SK-N-DZ (cell line): ENCODE data around the gene MED25.

Experiments
- DNase-seq: peaks from one replicate; pipeline ENCODE4 v3.0.0-alpha.2; 2015; ENCODE audit warnings: low spot score

MED25 gene

DNA sequence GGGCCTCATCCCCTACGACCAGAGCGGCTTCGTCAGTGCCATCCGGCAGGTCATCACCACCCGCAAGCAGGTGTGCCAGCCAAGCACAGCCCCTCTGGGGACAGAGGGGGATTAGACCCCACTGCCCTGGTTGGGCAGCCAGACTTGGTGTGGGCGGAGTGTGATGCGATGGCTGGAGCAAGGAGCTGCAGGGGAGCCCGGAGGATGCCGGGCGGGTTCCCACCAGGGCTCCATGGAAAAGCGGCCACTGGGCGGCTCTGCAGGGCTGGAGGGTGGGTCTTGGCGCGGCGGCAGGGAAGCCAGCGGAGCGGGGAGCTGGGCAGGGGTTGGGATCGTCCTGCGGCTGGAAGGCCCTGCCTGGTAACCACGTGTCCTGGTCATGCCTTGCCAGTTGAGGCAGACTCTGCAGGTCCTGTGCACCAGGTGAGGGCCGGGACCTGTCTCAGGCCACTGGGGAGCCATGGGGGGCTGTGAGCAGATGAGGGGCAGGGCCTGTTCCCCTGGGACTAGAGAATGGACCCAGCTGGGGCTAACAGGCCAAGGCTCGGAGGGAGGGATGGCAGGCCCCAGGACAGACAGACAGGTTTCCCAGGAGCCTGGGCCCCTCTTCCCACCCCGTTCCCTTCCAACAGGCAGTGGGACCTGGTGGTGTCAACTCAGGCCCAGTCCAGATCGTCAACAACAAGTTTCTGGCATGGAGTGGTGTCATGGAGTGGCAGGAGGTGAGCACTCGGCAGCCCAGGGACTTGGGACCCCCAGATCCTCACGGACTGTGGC is 39.2 kb downstream of the MED25 start:
- DNase-seq: no peak

DNA sequence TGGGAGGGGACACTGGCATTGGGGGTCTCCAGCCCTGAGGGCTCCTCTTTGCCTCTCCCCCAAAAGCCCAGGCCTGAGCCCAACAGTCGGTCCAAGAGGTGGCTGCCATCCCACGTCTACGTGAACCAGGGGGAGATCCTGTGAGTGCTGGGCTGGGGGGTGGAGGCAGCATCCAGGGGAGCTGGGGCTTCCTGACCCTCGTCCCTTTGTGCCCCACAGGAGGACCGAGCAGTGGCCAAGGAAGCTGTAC is 39.7 kb downstream of the MED25 start:
- no peak for DNase-seq

DNA sequence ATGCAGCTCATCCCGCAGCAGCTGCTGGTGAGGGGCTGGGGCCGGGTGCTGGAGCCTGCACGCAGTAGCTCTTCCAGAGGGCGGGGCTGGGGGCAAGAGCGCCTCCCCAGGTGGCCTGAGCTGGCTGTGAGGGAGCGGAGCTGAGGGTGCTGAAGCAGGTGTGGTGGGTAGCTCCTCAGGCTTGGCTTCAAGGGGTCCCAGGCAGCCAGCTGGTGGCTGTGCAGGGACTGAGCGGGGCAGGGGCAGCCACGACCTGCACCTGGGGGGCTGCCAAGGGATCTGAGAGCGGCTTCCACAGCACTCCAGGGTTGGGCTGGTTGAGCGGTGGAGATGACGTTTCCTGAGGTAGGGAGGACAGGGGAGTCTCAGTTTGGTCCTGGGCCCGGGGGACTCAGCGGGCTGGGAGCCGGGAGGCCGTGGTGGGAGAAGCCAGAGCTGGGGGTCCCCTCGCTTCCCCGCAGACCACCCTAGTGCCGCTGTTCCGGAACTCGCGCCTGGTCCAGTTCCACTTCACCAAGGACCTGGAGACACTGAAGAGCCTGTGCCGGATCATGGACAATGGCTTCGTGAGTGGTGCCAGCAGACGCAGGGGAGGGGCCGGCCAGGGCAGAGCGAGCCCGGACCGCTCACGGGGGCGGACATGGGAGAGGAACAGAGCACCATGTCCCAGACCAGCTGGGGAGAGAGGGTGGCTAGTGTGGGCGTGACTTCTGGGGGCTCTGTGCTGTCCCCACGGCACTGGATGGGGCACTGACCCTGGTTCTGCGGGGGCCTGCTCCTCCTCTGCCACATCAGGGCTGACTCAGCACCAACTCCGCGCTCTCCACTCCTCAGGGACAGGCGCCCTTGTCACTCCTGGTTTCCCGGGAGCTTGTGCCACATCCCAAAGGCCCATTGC is 40.2 kb downstream of the MED25 start:
- DNase-seq: no peak

DNA sequence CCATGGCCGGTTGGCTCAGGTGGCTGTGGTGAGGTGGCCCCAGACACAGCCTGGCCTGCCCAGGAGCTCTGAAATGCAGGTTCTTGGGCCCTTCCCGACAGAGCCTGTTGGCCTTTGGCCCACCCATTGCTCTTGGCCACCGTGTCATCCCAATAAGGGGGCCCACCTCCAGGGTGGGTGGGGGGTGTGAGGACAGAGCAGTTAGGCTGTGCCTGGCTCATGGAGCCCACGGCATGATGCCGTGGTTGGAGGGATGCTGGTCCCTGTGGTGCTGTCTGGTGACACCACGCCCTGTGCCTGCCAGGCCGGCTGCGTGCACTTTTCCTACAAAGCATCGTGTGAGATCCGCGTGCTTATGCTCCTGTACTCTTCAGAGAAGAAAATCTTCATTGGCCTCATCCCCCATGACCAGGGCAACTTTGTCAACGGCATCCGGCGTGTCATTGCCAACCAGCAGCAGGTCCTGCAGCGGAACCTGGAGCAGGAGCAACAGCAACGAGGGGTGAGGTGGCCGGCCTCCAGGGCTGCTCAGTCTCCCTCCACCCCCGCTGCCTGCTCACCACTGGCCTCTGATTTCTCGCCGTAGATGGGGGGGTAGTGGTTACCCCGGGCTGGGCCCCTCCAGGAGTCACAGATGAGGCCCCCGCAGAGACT is 41.7 kb downstream of the MED25 start:
- DNase-seq: no peak

DNA sequence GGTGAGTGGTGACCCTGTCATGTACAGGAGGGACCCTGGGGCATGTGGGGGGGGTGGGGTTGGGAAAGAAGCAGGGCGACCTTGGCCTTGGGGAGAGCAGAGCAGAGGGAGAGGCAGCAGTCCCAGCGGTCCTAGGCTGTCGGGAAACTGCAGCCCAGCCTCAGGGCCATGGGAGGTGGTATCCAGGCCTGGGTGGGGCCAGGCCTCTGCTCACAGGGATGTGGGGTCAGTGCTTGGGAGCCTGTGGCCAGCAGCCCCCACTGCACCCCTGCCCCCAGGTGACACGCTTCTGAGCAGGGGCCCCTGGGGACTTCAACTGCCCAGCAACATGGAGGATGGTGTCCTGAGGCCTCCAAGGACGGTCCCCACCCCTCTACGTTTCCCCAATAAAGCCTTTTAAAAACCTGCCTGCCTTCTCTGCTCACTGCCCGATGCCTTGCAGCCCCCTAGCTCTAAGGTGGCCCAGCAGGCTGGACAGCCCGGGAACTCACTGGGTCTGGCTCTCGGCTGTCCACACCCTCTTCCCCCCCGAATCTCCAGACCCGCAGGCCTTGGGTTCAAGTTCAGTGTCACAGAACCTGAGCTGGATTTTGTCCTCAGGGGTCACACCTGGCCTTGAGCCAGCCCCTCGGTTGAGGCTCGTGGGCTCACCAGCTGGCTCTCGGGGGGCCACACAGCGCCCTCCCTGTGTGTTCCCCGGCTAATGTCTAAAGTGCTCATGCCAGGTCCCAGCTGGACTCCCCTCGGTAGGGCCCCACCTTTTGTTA is 42.4 kb downstream of the MED25 start:
- DNase-seq: no peak

DNA sequence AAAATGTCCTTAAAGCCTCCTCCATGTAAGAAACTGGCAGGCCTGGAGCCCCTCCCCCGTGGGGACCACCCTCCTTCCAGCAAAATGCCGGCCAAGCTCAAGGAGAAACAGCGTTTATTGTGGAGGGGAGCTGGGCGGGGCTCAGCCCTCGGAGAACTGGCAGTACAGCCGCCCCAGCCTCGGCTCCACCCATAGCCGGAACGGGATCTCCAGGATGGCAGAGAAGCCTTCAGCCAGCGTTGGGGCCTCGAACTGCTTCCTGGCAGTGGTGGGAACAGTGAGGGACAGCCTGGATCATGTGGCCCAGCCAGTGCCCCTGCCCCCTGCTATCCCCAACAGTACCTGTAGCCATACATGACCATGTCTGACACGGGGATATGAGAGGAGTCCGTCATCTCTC is 43.0 kb downstream of the MED25 start:
- DNase-seq: no peak

DNA sequence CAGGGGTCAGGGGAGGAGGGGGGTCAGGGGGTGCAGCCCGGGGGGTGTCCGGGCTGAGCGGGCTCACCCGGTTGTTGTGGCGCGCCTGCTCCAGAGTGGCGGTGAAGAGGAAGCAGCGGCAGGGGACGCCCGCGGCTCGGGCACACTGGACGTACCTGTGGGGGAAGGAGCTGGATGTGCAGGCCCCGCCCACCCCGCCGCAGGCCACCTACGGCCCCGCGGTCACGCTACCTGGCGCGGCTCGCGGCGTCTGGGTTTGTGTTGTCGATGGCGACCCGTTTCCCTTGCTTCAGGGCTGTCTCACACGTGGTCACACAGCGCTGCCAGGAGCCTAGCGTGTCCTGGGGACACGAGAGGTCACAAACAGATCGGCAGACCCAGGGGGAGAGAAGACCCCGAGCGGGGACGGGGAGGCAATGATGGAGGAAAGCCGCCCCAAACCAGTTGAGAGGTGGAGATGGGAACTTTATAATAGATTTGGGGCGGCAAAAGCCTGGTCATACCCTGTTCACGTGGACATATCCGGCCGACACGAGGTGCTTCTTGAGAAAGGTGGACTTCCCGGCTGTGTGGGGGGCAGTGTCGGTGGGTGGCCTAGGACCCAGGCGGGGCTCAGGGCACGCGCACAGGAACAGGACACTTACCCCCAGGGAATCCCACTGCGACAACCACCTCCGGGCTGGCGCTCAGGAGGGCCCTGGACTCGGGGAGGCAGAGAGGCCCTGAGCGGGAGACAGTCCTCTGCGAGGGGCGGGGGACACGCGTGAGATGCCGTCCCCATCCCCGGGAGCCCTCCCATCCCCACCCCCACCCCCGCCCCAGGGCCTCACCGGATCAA is 43.7 kb downstream of the MED25 start:
- DNase-seq: no peak

DNA sequence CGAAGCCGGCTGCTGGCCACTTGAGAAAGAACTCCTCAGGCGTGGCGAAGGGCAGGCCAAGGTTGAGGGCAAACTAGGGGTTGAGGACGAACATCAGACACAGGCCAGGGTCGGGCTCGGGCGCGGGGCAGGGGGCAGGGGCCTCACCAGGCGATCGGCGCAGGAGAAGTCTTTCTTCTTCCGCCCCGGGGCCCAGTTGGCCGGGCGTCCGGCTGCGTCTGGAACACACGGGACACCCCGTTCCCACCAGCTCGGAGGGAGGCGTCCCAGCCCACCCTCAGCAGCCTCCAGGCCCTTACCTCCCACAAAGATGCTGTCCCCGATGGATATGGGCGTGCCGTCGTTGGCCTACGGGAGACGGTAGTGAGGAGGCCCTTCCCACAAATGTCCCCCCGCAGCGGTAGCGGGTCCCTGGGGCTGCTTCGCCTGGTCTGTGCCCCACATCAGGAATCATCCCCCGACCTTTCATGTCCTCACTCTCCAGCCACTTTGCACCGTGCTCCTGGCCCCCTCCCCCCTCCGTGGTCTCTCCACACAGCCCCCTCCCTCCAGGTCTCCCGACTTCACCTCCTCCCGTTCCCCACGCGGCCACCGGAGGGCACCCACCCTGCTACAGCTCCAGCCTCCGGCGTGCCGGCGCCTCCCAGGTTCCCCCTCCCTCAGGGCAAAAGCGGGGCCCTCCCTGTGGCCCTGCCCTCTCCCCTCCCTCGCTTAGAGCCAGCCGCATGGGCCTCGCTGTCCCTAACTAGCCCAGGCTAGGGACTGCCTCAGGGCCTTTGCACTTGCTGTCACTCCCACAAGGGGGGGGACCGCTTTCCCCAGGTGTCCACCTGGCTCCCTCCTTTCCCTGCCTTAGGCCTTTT is 44.5 kb downstream of the MED25 start:
- no peak for DNase-seq

DNA sequence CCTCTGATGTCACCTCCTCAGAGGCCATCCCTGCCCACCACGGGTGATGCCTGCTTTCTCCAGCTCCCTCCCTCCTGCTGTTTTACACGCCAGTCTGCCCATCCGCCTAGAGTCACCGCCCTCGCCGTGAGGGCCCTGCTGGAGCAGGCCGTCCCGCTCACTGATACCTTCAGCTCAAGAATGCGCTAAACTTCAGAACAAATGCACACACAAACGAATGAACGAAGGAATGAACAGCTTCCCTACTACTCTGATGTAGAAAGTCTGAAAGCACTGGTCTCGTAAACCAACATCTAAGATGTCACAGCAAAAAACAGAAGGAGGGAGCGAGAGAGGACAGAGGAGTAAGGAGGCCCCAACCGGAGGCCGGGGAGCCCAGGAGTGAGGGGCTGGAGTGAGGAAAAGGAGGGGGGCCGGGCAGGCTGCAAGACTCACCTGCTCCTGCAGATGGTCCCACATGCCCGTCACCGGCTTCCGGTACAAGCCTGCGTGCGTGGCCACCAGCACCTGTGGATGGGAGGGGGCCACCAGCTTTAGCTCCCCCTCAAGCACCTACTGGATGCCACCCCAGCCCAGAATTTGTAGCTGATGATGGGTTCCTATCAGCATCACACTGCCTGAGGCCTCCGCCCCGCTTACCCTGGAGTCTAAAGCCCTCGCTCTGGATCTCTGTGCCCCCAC is 45.3 kb downstream of the MED25 start:
- no peak for DNase-seq

DNA sequence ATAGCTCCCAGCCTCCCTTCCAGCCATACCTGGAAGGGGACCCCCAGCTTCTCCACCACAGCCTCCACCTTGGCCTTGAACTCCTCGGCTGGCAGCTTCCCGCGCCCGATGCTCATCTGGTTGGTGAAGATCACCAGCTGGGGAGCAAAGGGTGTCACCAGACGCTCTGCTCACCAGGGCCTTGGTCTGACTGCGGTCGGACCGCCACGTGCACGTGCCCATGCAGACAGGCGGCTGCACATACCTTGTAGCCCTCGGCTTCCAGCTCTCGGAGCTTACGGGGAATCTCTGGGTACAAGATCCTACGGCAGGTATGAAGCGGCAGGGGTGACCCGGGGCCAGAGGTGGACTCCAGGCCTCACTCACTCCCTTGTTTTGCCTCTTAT is 45.8 kb downstream of the MED25 start:
- no peak for DNase-seq

DNA sequence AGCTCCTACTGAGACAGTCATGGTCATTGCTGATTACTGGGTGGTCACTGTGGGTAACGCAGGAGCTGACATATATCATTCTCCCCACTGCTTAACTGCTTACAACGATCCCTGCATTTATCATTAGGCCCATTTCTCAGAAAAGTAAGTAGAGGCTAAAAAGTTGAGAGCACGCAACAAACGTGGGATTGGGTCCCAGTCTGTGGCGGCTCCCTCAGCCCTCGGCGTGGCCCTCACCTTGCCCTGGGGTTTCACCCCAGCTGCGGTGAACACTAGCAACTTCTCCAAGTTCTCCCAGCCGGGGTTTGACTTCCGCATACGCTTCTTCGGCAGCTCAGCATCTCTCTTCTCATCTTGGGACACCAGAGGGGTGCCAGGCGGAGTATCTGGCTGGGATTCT is 46.8 kb downstream of the MED25 start:
- DNase-seq: no peak

DNA sequence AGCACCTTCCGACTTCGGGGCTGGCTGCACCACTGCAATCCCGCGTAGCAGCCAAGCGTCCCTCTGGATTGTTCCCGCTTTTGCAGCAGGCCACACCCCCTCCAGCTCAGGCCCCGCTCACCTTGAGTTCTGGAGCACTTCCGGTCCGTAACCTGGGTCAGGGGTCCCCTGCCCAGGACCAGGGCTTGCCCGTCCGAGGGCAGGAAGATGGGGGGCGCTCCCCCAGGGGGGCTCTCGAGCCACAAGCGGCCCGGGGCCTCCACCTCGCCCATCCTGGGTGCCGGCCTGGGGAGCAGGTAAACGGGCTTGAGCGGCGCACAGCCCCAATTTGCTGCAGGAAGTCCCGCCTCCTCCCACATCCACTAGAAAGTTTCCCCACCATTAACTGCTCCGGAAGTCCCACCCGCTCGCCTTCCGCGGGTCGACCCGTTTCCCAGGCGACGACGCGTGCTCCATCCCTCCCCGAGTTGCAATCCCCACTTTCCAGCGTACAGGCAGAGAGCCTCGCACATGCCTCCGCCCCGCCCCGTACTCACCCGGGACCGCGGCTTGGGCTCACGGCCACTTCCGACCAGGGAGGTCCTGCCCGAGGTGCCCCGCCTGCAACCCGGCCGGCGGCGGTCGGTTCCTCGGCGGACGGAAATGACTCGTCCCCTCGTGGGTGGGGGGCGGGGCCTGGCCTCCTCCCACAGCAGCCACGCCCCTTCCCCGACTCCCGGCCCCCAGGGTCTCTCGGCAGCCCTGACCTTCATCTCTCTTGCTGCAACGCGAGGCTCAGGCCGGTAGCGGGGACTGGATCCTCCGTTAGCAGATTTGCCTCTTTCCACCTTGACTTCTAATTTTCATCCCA is 49.1 kb downstream of the MED25 start, which contains the start of gene PNKP:
Gene PNKP, minus strand, starts transcription at position 644 of the 850 bp plus-strand sequence. Its CDS starts 372 bp downstream, at position 272.
- DNase-seq: peak; percentile 90

DNA sequence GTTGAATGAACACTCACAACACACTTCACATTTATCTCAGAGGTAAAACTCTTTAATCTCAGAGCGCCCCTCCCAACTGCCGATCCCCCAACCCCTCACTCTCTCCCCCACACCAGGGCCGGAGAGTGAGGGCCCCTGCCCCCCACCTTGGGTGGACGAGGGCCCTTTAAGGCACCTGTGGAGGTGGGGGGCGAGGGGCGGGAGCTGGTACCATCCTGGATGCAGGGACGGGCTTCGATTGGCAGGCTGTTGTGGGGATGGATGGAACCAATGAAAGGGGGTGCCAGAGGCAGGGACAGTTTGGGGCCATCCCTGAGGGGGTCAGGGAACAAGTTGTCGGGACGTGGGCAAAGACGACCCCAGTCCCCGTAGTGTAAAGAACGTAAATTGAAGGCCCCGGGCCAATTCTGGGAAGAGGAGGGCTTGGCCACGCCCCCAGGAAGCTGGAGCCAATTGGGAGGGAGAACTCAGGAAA is 51.0 kb downstream of the MED25 start:
- no peak for DNase-seq

DNA sequence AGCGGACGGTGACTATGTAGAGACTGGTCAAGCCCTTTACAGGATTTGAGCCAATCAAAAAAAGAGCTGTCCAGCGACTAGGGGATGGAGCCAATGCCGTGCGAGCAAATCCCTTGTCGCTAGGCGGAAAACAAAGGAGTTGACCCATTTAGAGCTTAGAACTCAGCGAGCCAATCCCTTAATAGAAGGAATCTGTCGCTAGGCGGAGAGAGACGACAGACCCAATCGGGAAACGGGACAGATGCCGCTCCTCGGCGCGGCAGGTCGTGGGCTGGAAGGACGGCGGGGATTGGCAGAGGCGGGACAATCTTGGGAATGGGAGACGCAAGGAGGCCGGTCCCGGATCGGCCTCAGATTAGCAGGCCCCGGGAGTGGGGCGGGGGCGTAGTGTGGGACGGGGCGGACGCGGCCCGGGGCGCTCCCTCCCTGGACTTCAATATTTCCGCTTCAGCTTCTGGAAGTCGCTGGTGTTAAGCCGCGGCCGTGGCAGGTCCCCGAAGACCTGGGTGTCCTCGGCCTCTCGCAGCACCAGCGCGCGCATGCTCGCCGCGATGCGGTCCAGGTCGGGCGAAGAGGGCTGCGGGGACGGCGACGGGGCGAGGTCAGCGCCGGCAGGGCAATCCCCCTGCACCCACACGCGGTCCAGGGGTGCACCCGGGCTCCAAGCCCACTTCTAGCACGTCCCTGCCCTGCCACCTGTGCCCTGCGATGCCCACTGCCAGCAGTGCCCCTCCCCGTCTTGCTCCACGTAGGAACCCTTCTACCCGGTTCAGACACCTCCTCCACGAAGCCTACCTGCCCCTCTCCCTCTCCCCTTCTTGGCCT is 51.6 kb downstream of the MED25 start:
- peak; percentile 98 for DNase-seq

DNA sequence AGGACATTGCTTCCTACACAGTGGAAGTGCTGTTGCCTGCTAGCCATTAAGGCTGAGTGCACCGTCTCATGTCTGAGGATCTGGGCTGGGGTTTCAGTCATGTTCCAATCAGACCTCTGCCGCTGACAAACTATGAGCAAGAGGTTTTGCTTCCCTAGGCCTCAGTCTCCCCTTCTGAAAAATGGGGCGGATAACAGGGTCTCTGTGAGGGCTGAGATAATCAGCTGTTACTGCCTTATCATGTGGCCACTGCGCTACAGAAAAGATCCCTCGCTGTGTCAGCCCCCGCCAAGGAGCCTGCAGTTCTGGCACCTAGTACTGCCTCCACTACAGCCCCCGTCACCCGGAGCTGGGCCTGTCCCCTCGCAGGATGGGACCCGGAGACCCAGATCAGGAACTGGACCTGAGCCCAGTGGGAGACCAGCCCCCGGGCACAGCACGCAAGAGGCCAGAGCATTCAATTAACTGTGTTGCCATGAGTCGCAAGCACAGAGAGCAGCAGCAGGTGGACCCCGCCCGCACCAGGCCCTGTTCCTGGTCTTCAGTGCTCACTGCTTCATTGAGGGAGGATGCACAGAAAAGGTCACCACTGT is 52.3 kb downstream of the MED25 start:
- no peak for DNase-seq

DNA sequence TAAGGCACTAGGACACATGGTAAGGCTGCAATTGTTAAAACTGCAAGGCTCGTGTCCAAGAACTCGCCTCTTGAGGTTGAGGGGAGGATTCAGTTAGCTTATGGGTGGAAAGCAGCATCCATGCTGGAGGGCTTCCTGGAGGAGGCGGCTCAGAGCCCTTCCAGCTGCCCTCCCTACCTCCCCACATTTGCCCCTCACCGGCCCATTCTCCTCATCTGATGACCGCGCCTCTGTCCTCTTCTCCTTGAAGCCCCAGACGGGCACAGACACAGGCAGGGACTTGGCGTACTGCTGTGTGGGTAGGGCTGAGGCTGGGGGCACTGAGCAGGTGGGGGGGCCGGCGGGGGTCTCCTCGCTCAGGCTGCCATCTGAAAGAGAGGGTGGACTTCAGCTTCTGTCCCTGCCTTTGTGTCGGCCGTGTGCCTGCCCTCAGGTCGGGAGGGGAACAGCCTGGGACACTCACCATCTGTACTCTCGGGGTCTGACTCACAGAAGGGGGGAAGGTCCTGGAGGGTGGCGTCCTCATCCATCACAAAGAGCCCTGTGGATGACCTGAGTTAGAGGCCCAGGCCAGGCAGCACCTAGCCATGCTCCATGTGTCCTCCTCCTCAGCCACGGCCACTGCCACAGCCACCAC is 53.4 kb downstream of the MED25 start:
- DNase-seq: no peak
